DND-41 (cell line): ENCODE measurements around the gene CPNE4.

Source experiments
- ATAC-seq: fragments of 200-7000 bp; cut with Tn5 transposase; 3 replicates; pipeline ENCODE4 v1.9.1; 2021; ENCODE audit warnings: low read depth; ENCODE audit not compliant: insufficient read depth
- DNase-seq: peaks from one replicate; pipeline ENCODE4 v3.0.0-alpha.2; 2020
- H2AFZ ChIP-seq: 2 replicates; pipeline ENCODE4 v1.6.0; 2012; ENCODE audit warnings: low read depth, low read length
- H3K27ac ChIP-seq: 2 replicates; pipeline ENCODE4 v1.5.1; 2012; ENCODE audit warnings: low read length, inconsistent platforms
- H3K27me3 ChIP-seq: fragments of 200-600 bp; sonication (generic); 2 replicates; pipeline ENCODE4 v1.6.0; 2012; ENCODE audit warnings: low read length, mild to moderate bottlenecking, inconsistent platforms; ENCODE audit not compliant: insufficient read depth, poor library complexity
- H3K36me3 ChIP-seq: 2 replicates; pipeline ENCODE4 v1.5.1; 2012; ENCODE audit warnings: low read length, inconsistent platforms; ENCODE audit not compliant: insufficient read depth
- H3K4me1 ChIP-seq: 2 replicates; pipeline ENCODE4 v1.5.1; 2012; ENCODE audit warnings: mild to moderate bottlenecking, low read length; ENCODE audit not compliant: insufficient read depth
- H3K4me2 ChIP-seq: 2 replicates; pipeline ENCODE4 v1.6.0; 2012; ENCODE audit warnings: mild to moderate bottlenecking, moderate library complexity, low read length, inconsistent platforms; ENCODE audit not compliant: insufficient read depth
- H3K4me3 ChIP-seq, 2 experiments: fragments of 200-600 bp in 1 of 2; shearing (Covaris generic) in 1 of 2; 2 replicates each; pipeline ENCODE4 v1.5.1; 2012 to 2016; ENCODE audit warnings: inconsistent platforms in 2 of 2, low read length in 2 of 2, mild to moderate bottlenecking in 2 of 2, low read depth in 1 of 2, moderate library complexity in 1 of 2
- H3K79me2 ChIP-seq: 2 replicates; pipeline ENCODE4 v1.6.0; 2012; ENCODE audit warnings: low read length, inconsistent platforms; ENCODE audit not compliant: insufficient read depth
- H3K9ac ChIP-seq: 2 replicates; pipeline ENCODE4 v1.6.0; 2012; ENCODE audit warnings: low read depth, mild to moderate bottlenecking, inconsistent platforms, low read length, moderate library complexity
- H3K9me3 ChIP-seq: 2 replicates; pipeline ENCODE4 v1.5.1; 2012; ENCODE audit warnings: low read length, moderate library complexity, mild to moderate bottlenecking, inconsistent platforms; ENCODE audit not compliant: insufficient read depth, severe bottlenecking
- H4K20me1 ChIP-seq: 2 replicates; pipeline ENCODE4 v1.6.0; 2012; ENCODE audit warnings: low read length; ENCODE audit not compliant: insufficient read depth
- EZH2 ChIP-seq: IDR thresholded peaks from 3 replicates; pipeline ENCODE4 v1.6.1; 2012; ENCODE audit warnings: borderline replicate concordance, low read depth, mild to moderate bottlenecking, moderate library complexity, low read length, inconsistent platforms; ENCODE audit not compliant: severe bottlenecking
- TF ChIP-seq, protein P1 (sequence below): IDR thresholded peaks from 2 replicates; pipeline ENCODE4 v1.5.1; 2012; ENCODE audit warnings: borderline replicate concordance, low read length, moderate library complexity, mild to moderate bottlenecking; ENCODE audit not compliant: poor library complexity, severe bottlenecking; ENCODE audit errors: extremely low read depth

Gene CPNE4

DNA sequence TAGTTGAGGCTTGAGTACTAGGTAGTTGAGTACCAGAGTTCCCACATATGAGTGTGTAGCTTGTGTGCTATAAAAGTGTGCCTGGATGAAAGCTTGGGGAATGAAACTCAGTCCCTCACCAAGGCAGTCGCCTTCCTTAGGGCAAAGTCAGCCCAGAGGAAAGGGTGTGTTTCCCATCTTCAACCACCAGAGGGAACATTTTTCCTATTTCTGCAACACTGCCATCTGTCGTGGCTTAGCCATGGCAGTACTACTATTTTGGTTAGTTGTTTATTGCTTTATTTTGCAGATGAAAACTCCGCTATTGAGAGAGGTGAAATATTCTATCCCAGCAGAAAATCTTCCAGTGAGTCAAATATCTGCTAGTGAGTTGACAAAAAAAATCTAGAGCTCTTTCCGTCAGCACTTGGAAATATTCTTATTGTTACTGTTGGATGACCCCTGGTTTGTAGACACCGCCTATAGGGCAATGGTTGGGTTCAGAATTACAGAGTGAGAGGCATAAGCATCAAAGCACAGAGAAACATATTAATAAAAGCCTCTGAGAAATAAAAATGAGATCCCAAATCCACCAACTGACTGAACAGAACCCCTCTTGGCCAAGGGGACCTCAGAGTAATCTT, 239.9 kb downstream of the CPNE4 start:
- no peaks in the 10 kb centered on the region for H3K36me3 ChIP-seq
- H3K79me2 ChIP-seq, result no peaks in the 10 kb centered on the region
- DNase-seq (peak; percentile 41), ATAC-seq (peak; percentile 48; the same call in 1 of the 3 replicates)
- no peak overlapping the region for H3K4me2 ChIP-seq
- no peak overlapping the region for H3K9ac ChIP-seq
- no peak overlapping the region for H3K4me3 ChIP-seq
- H3K27me3 ChIP-seq, result no peaks in the 10 kb centered on the region
- H3K9me3 ChIP-seq, result no peaks in the 10 kb centered on the region
- H2AFZ ChIP-seq, result no peak overlapping the region
- TF ChIP-seq EZH2, result no peak
- TF ChIP-seq, protein P1, sequence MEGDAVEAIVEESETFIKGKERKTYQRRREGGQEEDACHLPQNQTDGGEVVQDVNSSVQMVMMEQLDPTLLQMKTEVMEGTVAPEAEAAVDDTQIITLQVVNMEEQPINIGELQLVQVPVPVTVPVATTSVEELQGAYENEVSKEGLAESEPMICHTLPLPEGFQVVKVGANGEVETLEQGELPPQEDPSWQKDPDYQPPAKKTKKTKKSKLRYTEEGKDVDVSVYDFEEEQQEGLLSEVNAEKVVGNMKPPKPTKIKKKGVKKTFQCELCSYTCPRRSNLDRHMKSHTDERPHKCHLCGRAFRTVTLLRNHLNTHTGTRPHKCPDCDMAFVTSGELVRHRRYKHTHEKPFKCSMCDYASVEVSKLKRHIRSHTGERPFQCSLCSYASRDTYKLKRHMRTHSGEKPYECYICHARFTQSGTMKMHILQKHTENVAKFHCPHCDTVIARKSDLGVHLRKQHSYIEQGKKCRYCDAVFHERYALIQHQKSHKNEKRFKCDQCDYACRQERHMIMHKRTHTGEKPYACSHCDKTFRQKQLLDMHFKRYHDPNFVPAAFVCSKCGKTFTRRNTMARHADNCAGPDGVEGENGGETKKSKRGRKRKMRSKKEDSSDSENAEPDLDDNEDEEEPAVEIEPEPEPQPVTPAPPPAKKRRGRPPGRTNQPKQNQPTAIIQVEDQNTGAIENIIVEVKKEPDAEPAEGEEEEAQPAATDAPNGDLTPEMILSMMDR, result peak; percentile 85
- H3K27ac ChIP-seq, result no peak overlapping the region
- no peaks in the 10 kb centered on the region for H4K20me1 ChIP-seq
- H3K4me1 ChIP-seq, result peaks cover 21% of the 10 kb centered on the region

- Histone ChIP-seq H3K9me3 (no peaks in the 10 kb centered on the region), H3K9ac (no peak overlapping the region), H3K4me2 (no peak overlapping the region), H3K79me2 (no peaks in the 10 kb centered on the region), H3K4me3 (no peak overlapping the region), H3K27ac (no peak overlapping the region), H3K36me3 (no peaks in the 10 kb centered on the region), H3K4me1 (peaks cover 21% of the 10 kb centered on the region), H3K27me3 (no peaks in the 10 kb centered on the region), H4K20me1 (no peaks in the 10 kb centered on the region), H2AFZ (no peak overlapping the region)
- ATAC-seq, result no peak
- TF ChIP-seq EZH2, result no peak
- TF ChIP-seq, protein P1, result no peak
- DNase-seq, result no peak
These were observed 240.9 kb downstream of the CPNE4 start for GRCh38 chr3:131793870-131794269.

DNA sequence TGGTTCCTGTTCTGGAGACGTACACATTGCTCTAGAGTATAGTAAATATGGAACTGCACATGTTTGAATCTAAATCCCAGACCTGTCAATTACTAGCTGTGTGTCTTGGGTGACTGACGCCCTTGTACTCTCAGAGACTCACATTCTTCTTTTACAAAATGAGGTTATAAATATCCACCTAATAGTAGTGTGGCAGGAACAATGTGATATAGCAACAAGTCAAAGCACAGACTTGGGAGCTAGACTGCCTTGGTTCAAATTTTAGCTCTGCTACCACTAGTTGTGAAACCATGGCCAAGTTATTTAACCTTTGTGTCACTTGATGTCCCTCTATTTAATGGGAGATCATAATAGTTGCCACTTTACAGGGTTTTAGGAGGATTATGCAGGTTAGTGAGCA, 245.6 kb downstream of the CPNE4 start:
- Histone ChIP-seq H3K27me3 (no peaks in the 10 kb centered on the region), H3K27ac (no peak overlapping the region), H3K4me3 (no peak overlapping the region), H4K20me1 (no peaks in the 10 kb centered on the region), H3K4me1 (no peaks in the 10 kb centered on the region), H3K4me2 (no peak overlapping the region), H3K9me3 (no peaks in the 10 kb centered on the region), H2AFZ (no peak overlapping the region), H3K9ac (no peak overlapping the region), H3K79me2 (no peaks in the 10 kb centered on the region), H3K36me3 (no peaks in the 10 kb centered on the region)
- no peak for TF ChIP-seq EZH2
- TF ChIP-seq, protein P1, result no peak
- no peak for ATAC-seq
- no peak for DNase-seq
